ENCODE results near the gene RAP2B.
A peak's percentile ranks its signal among the peaks of the same experiment; 100 is the strongest.
"Not testable (repeated sequence)": the region's sequence is repeated elsewhere in the genome, so short reads cannot be mapped to it uniquely, and the experiment has no call there.

Gene RAP2B

GRCh38 chr3:153161714-153162512 lies at the start of gene RAP2B:
RAP2B (plus strand) TSS chr3:153162226; CDS start chr3:153162694, 468 bp downstream.
- DNase-seq (ENCODE audit: insufficient read length, low spot score) (peak; percentile 66), FAIRE-seq (no peak)
- no peak for TF ChIP-seq CTCF (IDR thresholded peaks at IDR 0.05; ENCODE audit: insufficient read depth, missing control alignments)

GRCh38 chr3:153113541-153113940 lies 48.5 kb upstream of the RAP2B start:
- no peak for DNase-seq (ENCODE audit: insufficient read length, low spot score)
- TF ChIP-seq CTCF (IDR thresholded peaks at IDR 0.05; ENCODE audit: insufficient read depth, missing control alignments) = no peak
- FAIRE-seq = no peak

GRCh38 chr3:153114270-153114669 lies 47.8 kb upstream of the RAP2B start:
- not testable (repeated sequence) for DNase-seq (ENCODE audit: insufficient read length, low spot score); FAIRE-seq

- DNase-seq (ENCODE audit: insufficient read length, low spot score) (no peak), FAIRE-seq (no peak)
- TF ChIP-seq CTCF (IDR thresholded peaks at IDR 0.05; ENCODE audit: insufficient read depth, missing control alignments) = no peak
These were observed 46.7 kb upstream of the RAP2B start for GRCh38 chr3:153115326-153115725.

GRCh38 chr3:153127788-153128187 lies 34.2 kb upstream of the RAP2B start:
- DNase-seq (ENCODE audit: insufficient read length, low spot score) = no peak
- FAIRE-seq = no peak
- no peak for TF ChIP-seq CTCF (IDR thresholded peaks at IDR 0.05; ENCODE audit: insufficient read depth, missing control alignments)

- FAIRE-seq = no peak
- no peak for TF ChIP-seq CTCF (IDR thresholded peaks at IDR 0.05; ENCODE audit: insufficient read depth, missing control alignments)
- DNase-seq (ENCODE audit: insufficient read length, low spot score) = no peak
These were observed 32.6 kb upstream of the RAP2B start for GRCh38 chr3:153129426-153129825.

GRCh38 chr3:153129866-153130265 lies 32.2 kb upstream of the RAP2B start:
- DNase-seq (ENCODE audit: insufficient read length, low spot score) = no peak
- TF ChIP-seq CTCF (IDR thresholded peaks at IDR 0.05; ENCODE audit: insufficient read depth, missing control alignments) = no peak
- no peak for FAIRE-seq
